HL-60 (cell line): Measurements from ENCODE around the gene CAMK2D.

Experiments
- DNase-seq, 2 experiments: peaks; one replicate each; pipeline ENCODE4 v3.0.0-alpha.2; 2010 to 2020; ENCODE audit warnings: low read depth in 1 of 2, low spot score in 1 of 2
- H3K27ac ChIP-seq: fragments of 250-450 bp; sonication (Bioruptor Pico); replicated peaks from 2 replicates; pipeline ENCODE4 v1.5.1; 2020; ENCODE audit warnings: mild to moderate bottlenecking, moderate library complexity
- H3K27me3 ChIP-seq: fragments of 250-450 bp; sonication (Bioruptor Pico); 2 replicates; pipeline ENCODE4 v1.5.1; 2021; ENCODE audit warnings: mild to moderate bottlenecking, moderate library complexity; ENCODE audit not compliant: insufficient read depth, poor library complexity, severe bottlenecking
- H3K4me3 ChIP-seq: replicated peaks from 2 replicates; pipeline ENCODE4 v1.5.1; 2011; ENCODE audit warnings: mild to moderate bottlenecking, control low read depth, low read length; ENCODE audit not compliant: insufficient read depth
- GABPA ChIP-seq: IDR thresholded peaks from 2 replicates; pipeline ENCODE4 v1.6.1; 2012; ENCODE audit warnings: low read depth
- POLR2AphosphoS5 ChIP-seq: IDR thresholded peaks from 2 replicates; pipeline ENCODE4 v1.6.1; 2012; ENCODE audit warnings: low read depth
- SPI1 ChIP-seq: IDR thresholded peaks from 2 replicates; pipeline ENCODE4 v1.6.1; 2012; ENCODE audit warnings: low read depth, mild to moderate bottlenecking, borderline replicate concordance
- TF ChIP-seq, protein P1 (sequence below): IDR thresholded peaks from 2 replicates; pipeline ENCODE4 v1.6.1; 2012; ENCODE audit warnings: low read depth; ENCODE audit not compliant: insufficient replicate concordance
- TF ChIP-seq, protein P2 (sequence below): IDR thresholded peaks from one replicate; pipeline ENCODE4 v1.5.1; 2011; ENCODE audit warnings: low read length, control low read depth, inconsistent platforms; ENCODE audit not compliant: insufficient read depth

CAMK2D gene

DNA sequence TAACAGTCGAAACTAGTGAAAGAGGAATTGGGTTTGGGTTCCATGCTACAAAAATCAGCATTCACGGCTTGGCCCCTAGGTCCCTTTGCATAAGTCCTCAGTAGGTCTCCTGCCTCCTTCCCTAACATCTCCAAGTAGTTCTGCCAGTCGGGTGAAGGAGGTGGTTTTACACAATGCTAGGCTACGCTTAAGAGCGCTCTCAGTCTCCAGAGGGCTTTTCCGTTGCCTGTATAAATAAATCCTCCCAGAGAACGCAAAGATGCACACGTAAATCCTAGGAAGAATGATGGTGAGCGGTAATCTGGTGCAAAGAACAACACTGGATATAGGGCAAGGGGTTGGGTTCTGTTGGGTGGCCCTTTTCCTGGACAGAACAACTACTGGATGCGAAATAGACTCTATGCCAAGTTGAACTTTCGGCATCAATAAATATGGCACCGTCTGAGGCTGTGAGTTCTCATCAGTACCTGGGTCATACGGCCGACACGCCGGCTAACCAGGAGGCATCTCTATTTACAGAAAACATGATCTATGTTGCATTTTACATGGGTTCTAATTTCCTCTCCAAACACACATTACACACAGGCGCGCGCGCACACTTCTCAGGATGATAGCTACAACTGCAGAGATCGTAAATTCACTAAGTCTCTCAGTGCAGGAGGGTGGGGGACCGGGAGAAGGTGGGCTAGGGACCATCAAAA, 1.3 kb downstream of the CAMK2D start:
- DNase-seq, result no peak
- TF ChIP-seq GABPA, result no peak
- no peak for TF ChIP-seq SPI1
- TF ChIP-seq, protein P1, sequence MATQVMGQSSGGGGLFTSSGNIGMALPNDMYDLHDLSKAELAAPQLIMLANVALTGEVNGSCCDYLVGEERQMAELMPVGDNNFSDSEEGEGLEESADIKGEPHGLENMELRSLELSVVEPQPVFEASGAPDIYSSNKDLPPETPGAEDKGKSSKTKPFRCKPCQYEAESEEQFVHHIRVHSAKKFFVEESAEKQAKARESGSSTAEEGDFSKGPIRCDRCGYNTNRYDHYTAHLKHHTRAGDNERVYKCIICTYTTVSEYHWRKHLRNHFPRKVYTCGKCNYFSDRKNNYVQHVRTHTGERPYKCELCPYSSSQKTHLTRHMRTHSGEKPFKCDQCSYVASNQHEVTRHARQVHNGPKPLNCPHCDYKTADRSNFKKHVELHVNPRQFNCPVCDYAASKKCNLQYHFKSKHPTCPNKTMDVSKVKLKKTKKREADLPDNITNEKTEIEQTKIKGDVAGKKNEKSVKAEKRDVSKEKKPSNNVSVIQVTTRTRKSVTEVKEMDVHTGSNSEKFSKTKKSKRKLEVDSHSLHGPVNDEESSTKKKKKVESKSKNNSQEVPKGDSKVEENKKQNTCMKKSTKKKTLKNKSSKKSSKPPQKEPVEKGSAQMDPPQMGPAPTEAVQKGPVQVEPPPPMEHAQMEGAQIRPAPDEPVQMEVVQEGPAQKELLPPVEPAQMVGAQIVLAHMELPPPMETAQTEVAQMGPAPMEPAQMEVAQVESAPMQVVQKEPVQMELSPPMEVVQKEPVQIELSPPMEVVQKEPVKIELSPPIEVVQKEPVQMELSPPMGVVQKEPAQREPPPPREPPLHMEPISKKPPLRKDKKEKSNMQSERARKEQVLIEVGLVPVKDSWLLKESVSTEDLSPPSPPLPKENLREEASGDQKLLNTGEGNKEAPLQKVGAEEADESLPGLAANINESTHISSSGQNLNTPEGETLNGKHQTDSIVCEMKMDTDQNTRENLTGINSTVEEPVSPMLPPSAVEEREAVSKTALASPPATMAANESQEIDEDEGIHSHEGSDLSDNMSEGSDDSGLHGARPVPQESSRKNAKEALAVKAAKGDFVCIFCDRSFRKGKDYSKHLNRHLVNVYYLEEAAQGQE, result no peak
- TF ChIP-seq, protein P2, sequence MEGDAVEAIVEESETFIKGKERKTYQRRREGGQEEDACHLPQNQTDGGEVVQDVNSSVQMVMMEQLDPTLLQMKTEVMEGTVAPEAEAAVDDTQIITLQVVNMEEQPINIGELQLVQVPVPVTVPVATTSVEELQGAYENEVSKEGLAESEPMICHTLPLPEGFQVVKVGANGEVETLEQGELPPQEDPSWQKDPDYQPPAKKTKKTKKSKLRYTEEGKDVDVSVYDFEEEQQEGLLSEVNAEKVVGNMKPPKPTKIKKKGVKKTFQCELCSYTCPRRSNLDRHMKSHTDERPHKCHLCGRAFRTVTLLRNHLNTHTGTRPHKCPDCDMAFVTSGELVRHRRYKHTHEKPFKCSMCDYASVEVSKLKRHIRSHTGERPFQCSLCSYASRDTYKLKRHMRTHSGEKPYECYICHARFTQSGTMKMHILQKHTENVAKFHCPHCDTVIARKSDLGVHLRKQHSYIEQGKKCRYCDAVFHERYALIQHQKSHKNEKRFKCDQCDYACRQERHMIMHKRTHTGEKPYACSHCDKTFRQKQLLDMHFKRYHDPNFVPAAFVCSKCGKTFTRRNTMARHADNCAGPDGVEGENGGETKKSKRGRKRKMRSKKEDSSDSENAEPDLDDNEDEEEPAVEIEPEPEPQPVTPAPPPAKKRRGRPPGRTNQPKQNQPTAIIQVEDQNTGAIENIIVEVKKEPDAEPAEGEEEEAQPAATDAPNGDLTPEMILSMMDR, result no peak
- TF ChIP-seq POLR2AphosphoS5, result no peak
- Histone ChIP-seq H3K4me3 (peak overlapping the region; percentile 63), H3K27me3 (peaks cover 34% of the 10 kb centered on the region), H3K27ac (no peak overlapping the region)

DNA sequence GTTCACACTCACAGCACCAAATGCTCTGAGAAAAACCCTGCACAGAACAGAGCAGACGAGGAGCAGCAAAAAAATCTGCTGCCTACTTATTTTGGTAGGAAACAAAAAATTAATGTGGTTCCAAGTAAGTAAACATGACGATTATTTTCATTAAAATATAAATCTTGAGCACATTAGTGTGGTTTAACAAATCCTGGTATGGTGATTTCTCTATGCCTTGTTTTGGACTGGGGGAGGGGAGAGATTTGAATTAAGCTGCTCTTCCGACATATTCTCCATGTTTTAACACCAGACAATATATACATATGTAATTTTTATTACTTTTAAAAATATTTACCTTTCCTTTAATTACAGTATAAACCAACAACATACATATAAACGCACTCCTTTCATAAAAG, 1.8 kb downstream of the CAMK2D start:
- TF ChIP-seq, protein P1, result no peak
- TF ChIP-seq GABPA (no peak), SPI1 (no peak), POLR2AphosphoS5 (no peak)
- TF ChIP-seq, protein P2, result no peak
- DNase-seq, result no peak
- H3K4me3 ChIP-seq, result no peak overlapping the region
- no peak overlapping the region for H3K27ac ChIP-seq
- H3K27me3 ChIP-seq, result peaks cover 34% of the 10 kb centered on the region

DNA sequence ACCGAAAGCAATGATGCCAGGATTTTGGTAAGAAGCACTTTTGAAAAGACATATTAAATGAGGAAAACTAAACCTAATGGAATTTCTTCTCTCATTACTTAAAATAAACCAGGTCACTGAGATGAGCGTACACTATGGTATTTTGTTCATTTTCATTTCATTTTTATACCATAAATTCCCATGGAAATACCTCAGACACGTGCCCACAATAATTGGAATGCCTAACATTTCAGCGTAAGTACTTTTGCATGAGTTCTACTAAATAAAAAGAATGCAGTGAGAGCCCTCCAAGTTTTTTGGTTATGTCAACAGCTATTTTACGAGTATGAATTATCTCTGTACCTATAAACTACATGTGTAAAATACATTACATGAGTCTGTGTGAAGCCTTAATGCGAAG, 3.2 kb downstream of the CAMK2D start:
- no peak for TF ChIP-seq SPI1
- TF ChIP-seq, protein P1, result no peak
- TF ChIP-seq, protein P2, result no peak
- no peak for TF ChIP-seq POLR2AphosphoS5
- no peak for TF ChIP-seq GABPA
- Histone ChIP-seq H3K4me3 (no peak overlapping the region), H3K27me3 (peaks cover 37% of the 10 kb centered on the region), H3K27ac (no peak overlapping the region)
- DNase-seq, result no peak
